ENCODE results near the gene MAPK8IP3. TPM values are rescaled to one million over a fixed set of nuclear protein-coding genes. Genes with fewer than 3 reads are reported as not detected.

Gene MAPK8IP3
- 21.9 and 50.8 TPM in 2 replicates for total RNA-seq

GRCh38 chr16:1705688-1706385, at the start of gene MAPK8IP3:
Gene MAPK8IP3 (plus strand): TSS chr16:1706195. CDS start chr16:1706340, 145 bp downstream.

GRCh38 chr16:1677942-1678499, 28.0 kb upstream of the MAPK8IP3 start, which contains the start of gene JPT2:
Gene JPT2 (plus strand): TSS chr16:1678279. CDS start chr16:1678313, 34 bp downstream.

GRCh38 chr16:1771188-1771863, 65.3 kb downstream of the MAPK8IP3 start, which contains the start of gene NME3:
Gene NME3 (minus strand): TSS chr16:1771543. CDS start chr16:1771534, 9 bp downstream.

GRCh38 chr16:1772362-1772907, 66.4 kb downstream of the MAPK8IP3 start, which contains the start of gene EME2:
Gene EME2 (plus strand): TSS chr16:1772810. CDS start chr16:1773228, 418 bp downstream.

GRCh38 chr16:1772908-1773702, 67.1 kb downstream of the MAPK8IP3 start, which contains the start of gene MRPS34:
Gene MRPS34 (minus strand): TSS chr16:1773134. CDS start chr16:1773119, 15 bp downstream.

GRCh38 chr16:1782408-1783264, 76.6 kb downstream of the MAPK8IP3 start, which contains the start of the genes NUBP2 and SPSB3:
Gene NUBP2 (plus strand): TSS chr16:1782960. CDS start chr16:1783021, 61 bp downstream.
Gene SPSB3 (minus strand): TSS chr16:1782571. CDS start chr16:1781483, 1,088 bp downstream.

GRCh38 chr16:1793578-1794220, 87.7 kb downstream of the MAPK8IP3 start, which contains the start of gene IGFALS:
Gene IGFALS (minus strand): TSS chr16:1793705. CDS start chr16:1793652, 53 bp downstream.

Other genes starting within 250 kb of the MAPK8IP3 start
- 44.7 and 105 TPM in 2 replicates for gene CLCN7, start 231.2 kb upstream of the MAPK8IP3 start, total RNA-seq
- 0.13 and 0.16 TPM in 2 replicates for gene PTX4, start 217.3 kb upstream of the MAPK8IP3 start, total RNA-seq
- 15.2 and 20.0 TPM in 2 replicates for gene TELO2, start 212.8 kb upstream of the MAPK8IP3 start, total RNA-seq
- gene TMEM204, start 172.5 kb upstream of the MAPK8IP3 start, total RNA-seq = 57.5 and 67.7 TPM in 2 replicates
- 11.5 and 22.9 TPM in 2 replicates for gene IFT140, start 94.1 kb upstream of the MAPK8IP3 start, total RNA-seq
- 6.0 and 15.6 TPM in 2 replicates for gene CRAMP1, start 93.8 kb upstream of the MAPK8IP3 start, total RNA-seq
- gene JPT2, start 27.9 kb upstream of the MAPK8IP3 start, total RNA-seq = 31.1 and 64.1 TPM in 2 replicates
- gene NME3, start 65.3 kb downstream of the MAPK8IP3 start, total RNA-seq = 39.3 and 51.6 TPM in 2 replicates
- gene EME2, start 66.6 kb downstream of the MAPK8IP3 start, total RNA-seq = 3.7 and 9.2 TPM in 2 replicates
- 68.8 and 72.9 TPM in 2 replicates for gene MRPS34, start 66.9 kb downstream of the MAPK8IP3 start, total RNA-seq
- 45.2 and 60.4 TPM in 2 replicates for gene SPSB3, start 76.4 kb downstream of the MAPK8IP3 start, total RNA-seq
- 67.3 and 75.4 TPM in 2 replicates for gene NUBP2, start 76.8 kb downstream of the MAPK8IP3 start, total RNA-seq
- gene IGFALS, start 87.5 kb downstream of the MAPK8IP3 start, total RNA-seq = under 0.01 TPM in 1 of 2 replicates, not detected in the other
- gene HAGH, start 120.6 kb downstream of the MAPK8IP3 start, total RNA-seq = 70.3 and 94.3 TPM in 2 replicates
- 70.3 and 124 TPM in 2 replicates for gene FAHD1, start 121.0 kb downstream of the MAPK8IP3 start, total RNA-seq
- not detected in 2 replicates for gene MEIOB, start 166.0 kb downstream of the MAPK8IP3 start, total RNA-seq
- not detected in 2 replicates for gene HS3ST6, start 212.2 kb downstream of the MAPK8IP3 start, total RNA-seq
- gene MSRB1, start 237.0 kb downstream of the MAPK8IP3 start, total RNA-seq = 6.5 and 8.7 TPM in 2 replicates
- gene RPL3L, start 248.5 kb downstream of the MAPK8IP3 start, total RNA-seq = not detected in 2 replicates

Measured in bladder microvascular endothelial cell (primary cell).